Uterus (tissue), 4 donors: Measurements from ENCODE around the gene RET. TPM values are rescaled to one million over a fixed set of nuclear protein-coding genes. Genes with fewer than 3 reads are reported as not detected.

Source experiments
- DNase-seq, 2 donors: peaks; one replicate each; pipeline ENCODE4 v3.0.0-alpha.2; 2019 to 2020
- H3K27ac ChIP-seq, 2 donors: fragments of 200-600 bp; sonication (generic); 1 replicate in 1 of 2; 2 replicates in 1 of 2; pipeline ENCODE4 v1.5.1; 2016 to 2018
- H3K27me3 ChIP-seq, 2 donors: fragments of 200-600 bp; sonication (generic); one replicate each; pipeline ENCODE4 v1.5.1; 2018 to 2019; ENCODE audit warnings: control low read depth in 1 of 2
- H3K36me3 ChIP-seq, 2 donors: fragments of 200-600 bp; sonication (generic); one replicate each; pipeline ENCODE4 v1.5.1; 2019; ENCODE audit warnings: control low read depth in 1 of 2
- H3K4me1 ChIP-seq, 2 donors: fragments of 200-600 bp; sonication (generic); one replicate each; pipeline ENCODE4 v1.5.1; 2018 to 2019; ENCODE audit warnings: control low read depth in 1 of 2
- H3K4me3 ChIP-seq, 2 donors: fragments of 200-600 bp; sonication (generic); 1 replicate in 1 of 2; 2 replicates in 1 of 2; pipeline ENCODE4 v1.5.1; 2018 to 2019; ENCODE audit warnings: mild to moderate bottlenecking in 1 of 2
- H3K9me3 ChIP-seq, 2 donors: fragments of 200-600 bp; sonication (generic); one replicate each; pipeline ENCODE4 v1.5.1; 2019; ENCODE audit warnings: control low read depth in 1 of 2
- POLR2A ChIP-seq, 2 donors: fragments of 450-650 bp; IDR thresholded peaks; one replicate each; pipeline ENCODE4 v1.6.1; 2016; ENCODE audit warnings: antibody characterized with exemption in 2 of 2, mild to moderate bottlenecking in 1 of 2, moderate library complexity in 1 of 2
- intact Hi-C: fragments of 100-400 bp; cut with DNase I; formaldehyde crosslinking; loops from one replicate; pipeline ENCODE4 v1.15.1; 2023; ENCODE audit warnings: low total_unique reads
- total RNA-seq, 4 donors: library from RNA; depleted of rRNA in 3 of 4; stranded (reverse); fragments of >200 nt in 3 of 4; gene quantifications; one replicate each; pipeline versions ENCODE4 v1.1.0 to v1.2.4, GENCODE V29; 2014 to 2023
- TF ChIP-seq, protein P1 (sequence below), 4 experiments: fragments of 200-600 bp in 2 of 4; fragments of 450-650 bp in 2 of 4; sonication (generic) in 2 of 4; IDR thresholded peaks; one replicate each; pipeline ENCODE4 v1.5.1; 2016 to 2019; ENCODE audit warnings: antibody characterized with exemption in 4 of 4, mild to moderate bottlenecking in 2 of 4, moderate library complexity in 1 of 4
- donor health status: DM: yes; HTN: yes; CAD: no.

Gene RET
- total RNA-seq, 4 donors from 2014 or later, result under 0.01 to 6.3 (median 1.0) TPM

- H3K27ac ChIP-seq, result no peak overlapping the region
- no peaks in the 10 kb centered on the region for H3K27me3 ChIP-seq
- peaks cover 0 to 8% of the 10 kb centered on the region in 2 donors for H3K4me1 ChIP-seq
- H3K9me3 ChIP-seq, result no peaks in the 10 kb centered on the region
- no peak for DNase-seq
- intact Hi-C loops, result no loop called here
- no peak for TF ChIP-seq POLR2A (IDR thresholded peaks at IDR 0.05)
- TF ChIP-seq, protein P1, sequence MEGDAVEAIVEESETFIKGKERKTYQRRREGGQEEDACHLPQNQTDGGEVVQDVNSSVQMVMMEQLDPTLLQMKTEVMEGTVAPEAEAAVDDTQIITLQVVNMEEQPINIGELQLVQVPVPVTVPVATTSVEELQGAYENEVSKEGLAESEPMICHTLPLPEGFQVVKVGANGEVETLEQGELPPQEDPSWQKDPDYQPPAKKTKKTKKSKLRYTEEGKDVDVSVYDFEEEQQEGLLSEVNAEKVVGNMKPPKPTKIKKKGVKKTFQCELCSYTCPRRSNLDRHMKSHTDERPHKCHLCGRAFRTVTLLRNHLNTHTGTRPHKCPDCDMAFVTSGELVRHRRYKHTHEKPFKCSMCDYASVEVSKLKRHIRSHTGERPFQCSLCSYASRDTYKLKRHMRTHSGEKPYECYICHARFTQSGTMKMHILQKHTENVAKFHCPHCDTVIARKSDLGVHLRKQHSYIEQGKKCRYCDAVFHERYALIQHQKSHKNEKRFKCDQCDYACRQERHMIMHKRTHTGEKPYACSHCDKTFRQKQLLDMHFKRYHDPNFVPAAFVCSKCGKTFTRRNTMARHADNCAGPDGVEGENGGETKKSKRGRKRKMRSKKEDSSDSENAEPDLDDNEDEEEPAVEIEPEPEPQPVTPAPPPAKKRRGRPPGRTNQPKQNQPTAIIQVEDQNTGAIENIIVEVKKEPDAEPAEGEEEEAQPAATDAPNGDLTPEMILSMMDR (IDR thresholded peaks at IDR 0.05), result no peak
- H3K36me3 ChIP-seq, result no peaks in the 10 kb centered on the region
- H3K4me3 ChIP-seq, result no peak overlapping the region
Observed at GRCh38 chr10:43106256-43107091, 29.6 kb downstream of the RET start.

- no peak overlapping the region for H3K27ac ChIP-seq
- no peaks in the 10 kb centered on the region for H3K9me3 ChIP-seq
- no peaks in the 10 kb centered on the region for H3K27me3 ChIP-seq
- TF ChIP-seq, protein P1 (IDR thresholded peaks at IDR 0.05), result no peak
- TF ChIP-seq POLR2A (IDR thresholded peaks at IDR 0.05), result no peak
- intact Hi-C loops, result no loop called here
- H3K4me3 ChIP-seq, result no peak overlapping the region
- peaks cover 0 to 8% of the 10 kb centered on the region in 2 donors for H3K4me1 ChIP-seq
- no peaks in the 10 kb centered on the region for H3K36me3 ChIP-seq
- no peak for DNase-seq
Observed at GRCh38 chr10:43108951-43109350, 32.1 kb downstream of the RET start.

DNA sequence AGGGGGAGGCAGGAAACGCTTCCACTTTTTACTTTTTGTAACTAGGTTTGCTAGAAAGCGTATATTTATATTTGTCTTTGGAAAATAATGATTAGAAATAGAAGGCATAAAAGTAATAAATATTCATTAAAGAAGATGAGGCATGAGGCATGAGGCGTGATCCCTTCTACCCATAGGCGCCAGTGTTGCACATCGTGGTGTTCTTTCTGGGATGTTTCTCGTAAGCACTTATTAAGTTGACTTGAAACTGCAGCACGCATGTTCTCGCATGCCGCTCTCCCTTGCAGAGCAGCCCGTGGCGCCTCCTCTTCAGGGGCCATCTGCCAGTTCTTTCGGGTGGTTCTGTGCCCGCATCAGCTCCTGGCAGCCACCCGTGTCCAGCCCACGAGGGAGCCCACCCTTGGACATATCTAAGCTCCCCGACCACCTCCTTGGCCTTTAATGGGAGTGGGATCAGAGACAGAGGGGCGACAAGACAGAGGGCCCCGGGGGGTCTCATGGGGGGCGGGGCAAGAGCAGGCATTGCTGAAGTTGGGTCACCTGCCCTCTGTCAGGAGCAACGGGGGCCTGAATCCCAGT lies 32.9 kb downstream of the RET start:
- no peak for DNase-seq

GRCh38 chr10:43110338-43111071 lies 33.6 kb downstream of the RET start:
- no peak overlapping the region for H3K27ac ChIP-seq
- TF ChIP-seq, protein P1 (IDR thresholded peaks at IDR 0.05), result no peak
- no peak for TF ChIP-seq POLR2A (IDR thresholded peaks at IDR 0.05)
- H3K4me3 ChIP-seq, result no peak overlapping the region
- H3K27me3 ChIP-seq, result no peaks in the 10 kb centered on the region
- H3K4me1 ChIP-seq, result no peaks in the 10 kb centered on the region
- intact Hi-C loops, result no loop called here
- peak in 1 of 2 donors; percentile 54 for DNase-seq
- no peaks in the 10 kb centered on the region for H3K36me3 ChIP-seq
- no peaks in the 10 kb centered on the region for H3K9me3 ChIP-seq

More for the DNA sequence above, 32.9 kb downstream of the RET start:
- Histone ChIP-seq H3K27me3 (no peaks in the 10 kb centered on the region), H3K36me3 (no peaks in the 10 kb centered on the region), H3K27ac (no peak overlapping the region), H3K4me1 (peaks cover 0 to 5% of the 10 kb centered on the region in 2 donors), H3K9me3 (no peaks in the 10 kb centered on the region), H3K4me3 (no peak overlapping the region)
- intact Hi-C loops, result no loop called here
- TF ChIP-seq, protein P1 (IDR thresholded peaks at IDR 0.05), result no peak
- TF ChIP-seq POLR2A (IDR thresholded peaks at IDR 0.05), result no peak
